HepG2 (cell line): ENCODE measurements around the gene KRTCAP2. TPM values are rescaled to one million over a fixed set of nuclear protein-coding genes. Genes with fewer than 3 reads are reported as not detected.

Experiments
- ASH2L ChIP-seq: fragments of 300-600, 200-600 bp; sonication (generic); IDR thresholded peaks from 2 replicates; pipeline ENCODE4 v1.7.0; 2017; ENCODE audit warnings: low read depth, mild to moderate bottlenecking, moderate library complexity, mixed read lengths, low read length; ENCODE audit not compliant: insufficient read length
- BHLHE40 ChIP-seq: IDR thresholded peaks from 2 replicates; pipeline ENCODE4 v1.6.1; 2011; ENCODE audit warnings: low read length, improper control_type of control experiment
- HOXA7 ChIP-seq: sonication (generic); formaldehyde crosslinking; IDR thresholded peaks from 2 replicates; pipeline ENCODE4 v1.8.1; 2022; ENCODE audit warnings: mild to moderate bottlenecking, missing genetic modification reagents, moderate library complexity
- HOXA9 ChIP-seq: sonication (generic); formaldehyde crosslinking; IDR thresholded peaks from 2 replicates; pipeline ENCODE4 v1.8.1; 2022; ENCODE audit warnings: missing genetic modification reagents, mild to moderate bottlenecking, moderate library complexity, borderline replicate concordance
- ISX ChIP-seq: sonication (generic); formaldehyde crosslinking; conservative IDR thresholded peaks from 2 replicates; pipeline ENCODE4 v1.5.0; 2020; ENCODE audit warnings: missing genetic modification reagents
- JDP2 ChIP-seq: sonication (generic); formaldehyde crosslinking; IDR thresholded peaks from 2 replicates; pipeline ENCODE4 v1.8.1; 2022; ENCODE audit warnings: missing genetic modification reagents, borderline replicate concordance
- MEF2D ChIP-seq: sonication (generic); formaldehyde crosslinking; IDR thresholded peaks from 2 replicates; pipeline ENCODE4 v1.5.1; 2020; ENCODE audit warnings: mild to moderate bottlenecking, missing genetic modification reagents
- RAD21 ChIP-seq: fragments of 450-650 bp; formaldehyde crosslinking; IDR thresholded peaks from 2 replicates; pipeline ENCODE4 v1.5.0; 2020; ENCODE audit warnings: mild to moderate bottlenecking
- SOX5 ChIP-seq: IDR thresholded peaks from 2 replicates; pipeline ENCODE4 v1.6.1; 2016; ENCODE audit warnings: borderline replicate concordance
- SP140L ChIP-seq: sonication (generic); formaldehyde crosslinking; IDR thresholded peaks from 2 replicates; pipeline ENCODE4 v1.4.0; 2020; ENCODE audit warnings: missing genetic modification reagents, borderline replicate concordance
- TARDBP ChIP-seq: sonication (generic); formaldehyde crosslinking; IDR thresholded peaks from 2 replicates; pipeline ENCODE4 v1.8.0; 2022; ENCODE audit warnings: mild to moderate bottlenecking, missing genetic modification reagents
- THAP11 ChIP-seq: IDR thresholded peaks from 2 replicates; pipeline ENCODE4 v1.6.1; 2016; ENCODE audit warnings: missing biosample characterization, missing genetic modification reagents
- TMF1 ChIP-seq: sonication (generic); formaldehyde crosslinking; IDR thresholded peaks from 2 replicates; pipeline ENCODE4 v1.8.1; 2022; ENCODE audit warnings: low read depth, missing genetic modification reagents
- ZFP37 ChIP-seq: sonication (generic); formaldehyde crosslinking; IDR thresholded peaks from 2 replicates; pipeline ENCODE4 v1.4.0; 2020; ENCODE audit warnings: missing genetic modification reagents, borderline replicate concordance
- ZFX ChIP-seq: sonication (generic); formaldehyde crosslinking; IDR thresholded peaks from 2 replicates; pipeline ENCODE4 v1.4.0; 2020; ENCODE audit warnings: mild to moderate bottlenecking, low read depth, missing genetic modification reagents, moderate library complexity
- ZNF251 ChIP-seq: sonication (generic); formaldehyde crosslinking; IDR thresholded peaks from 2 replicates; pipeline ENCODE4 v1.9.0; 2021; ENCODE audit warnings: mild to moderate bottlenecking, missing genetic modification reagents
- ZNF256 ChIP-seq: sonication (generic); formaldehyde crosslinking; conservative IDR thresholded peaks from 2 replicates; pipeline ENCODE4 v1.4.0; 2020; ENCODE audit warnings: missing genetic modification reagents
- ZNF543 ChIP-seq: sonication (generic); formaldehyde crosslinking; IDR thresholded peaks from 2 replicates; pipeline ENCODE4 v1.4.0; 2020; ENCODE audit warnings: mild to moderate bottlenecking, missing genetic modification reagents
- ZNF556 ChIP-seq: sonication (generic); formaldehyde crosslinking; IDR thresholded peaks from 2 replicates; pipeline ENCODE4 v1.4.0; 2020; ENCODE audit warnings: mild to moderate bottlenecking, missing genetic modification reagents, borderline replicate concordance
- ZNF724P ChIP-seq: sonication (generic); formaldehyde crosslinking; IDR thresholded peaks from 2 replicates; pipeline ENCODE4 v1.8.0; 2022; ENCODE audit warnings: missing genetic modification reagents, borderline replicate concordance
- ZNF772 ChIP-seq: sonication (generic); formaldehyde crosslinking; IDR thresholded peaks from 2 replicates; pipeline ENCODE4 v1.5.0; 2020; ENCODE audit warnings: mild to moderate bottlenecking, missing genetic modification reagents
- polyA plus RNA-seq, 8 experiments: library from polyadenylated mRNA; depleted of rRNA in 3 of 8; stranded (reverse) in 7 of 8; unstranded in 1 of 8; fragments of >200 nt; fragmentation: Illumina TruSeq in 4 of 8; extraction: Trizol in 4 of 8; gene quantifications; 2 replicates each; pipeline versions ENCODE4 v1.2.1 to v1.2.3, GENCODE V29; 2011 to 2016; ENCODE audit warnings: low read depth in 4 of 8, missing spikeins in 1 of 8, mixed read lengths in 1 of 8; ENCODE audit not compliant: insufficient read depth in 1 of 8
- total RNA-seq, 5 experiments: library from RNA; depleted of rRNA; stranded (reverse); fragments of >200 nt; fragmentation: Illumina TruSeq; extraction: Trizol; gene quantifications; 2 replicates each; pipeline ENCODE4 v1.2.3, GENCODE V29; 2016; ENCODE audit warnings: low read depth in 1 of 5
- TF ChIP-seq, protein P1 (sequence below): sonication (generic); IDR thresholded peaks from 2 replicates; pipeline ENCODE4 v1.6.1; 2016; ENCODE audit warnings: low read depth, borderline replicate concordance
- TF ChIP-seq, protein P2 (sequence below): sonication (generic); formaldehyde crosslinking; IDR thresholded peaks from 2 replicates; pipeline ENCODE4 v1.8.1; 2023; ENCODE audit warnings: mild to moderate bottlenecking, missing genetic modification reagents, borderline replicate concordance
- TF ChIP-seq, protein P3 (sequence below): sonication (generic); formaldehyde crosslinking; IDR thresholded peaks from 2 replicates; pipeline ENCODE4 v1.5.1; 2020; ENCODE audit warnings: mild to moderate bottlenecking, missing genetic modification reagents, moderate library complexity
- TF ChIP-seq, protein P4 (sequence below): fragments of 450-650 bp; IDR thresholded peaks from 2 replicates; pipeline ENCODE4 v1.6.1; 2016

The KRTCAP2 gene
- total and polyA plus RNA-seq, 2 of the 13 experiments (the other 11 are each of a cell fraction or from before 2014, with no cell fraction given): 77.3 to 79.4 TPM

DNA sequence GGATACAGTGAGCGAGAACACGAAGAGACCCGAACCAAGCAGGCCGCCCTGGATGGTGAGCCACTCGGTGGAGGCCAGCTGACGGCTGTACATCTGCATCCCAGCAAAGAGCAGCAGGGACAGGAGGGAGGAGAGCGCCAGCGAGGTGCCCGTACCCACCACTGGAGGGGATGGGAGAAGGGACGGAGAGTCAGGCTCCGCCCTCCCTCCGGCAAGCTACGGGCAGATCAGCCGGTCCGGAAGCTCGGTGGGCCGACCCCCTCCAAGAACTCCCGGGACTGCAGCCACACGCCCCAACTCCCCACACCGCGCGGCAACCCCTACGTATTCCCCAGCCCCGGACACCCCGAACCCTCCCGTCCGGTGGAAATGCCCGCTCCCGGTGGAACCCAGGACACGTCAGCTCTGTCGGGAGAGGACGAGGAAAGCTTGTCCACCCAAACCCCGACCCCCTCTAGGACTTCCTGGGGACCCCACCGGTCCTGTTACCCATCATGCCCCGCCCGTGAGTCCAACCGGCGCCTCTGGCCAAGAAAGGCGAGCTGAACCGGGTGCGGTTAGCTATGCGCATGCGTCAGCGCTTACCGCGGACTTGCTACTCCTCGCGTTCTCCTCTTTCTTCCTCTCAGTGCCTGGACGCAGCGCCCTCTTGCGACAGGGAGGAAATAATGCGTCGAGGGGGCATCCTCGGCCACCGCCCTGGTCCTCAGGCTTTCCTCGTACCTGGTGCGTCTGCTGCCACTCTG lies at the start of gene KRTCAP2 (continued):
- no peak for TF ChIP-seq MEF2D (CRISPR knock-in tag)
- TF ChIP-seq SP140L (CRISPR knock-in tag): no peak
- TF ChIP-seq THAP11 (CRISPR knock-in tag): peak; percentile 95
- no peak for TF ChIP-seq BHLHE40
- TF ChIP-seq ZFX (CRISPR knock-in tag): no peak
- TF ChIP-seq ISX: no peak
- TF ChIP-seq RAD21 (CRISPR knock-in tag): peak; percentile 37; the same call in 1 of the 2 replicates
- peak; percentile 63; the same call in 1 of the 2 replicates for TF ChIP-seq ZNF256 (CRISPR knock-in tag)
- no peak for TF ChIP-seq ZNF543 (CRISPR knock-in tag)
- TF ChIP-seq, protein P1, sequence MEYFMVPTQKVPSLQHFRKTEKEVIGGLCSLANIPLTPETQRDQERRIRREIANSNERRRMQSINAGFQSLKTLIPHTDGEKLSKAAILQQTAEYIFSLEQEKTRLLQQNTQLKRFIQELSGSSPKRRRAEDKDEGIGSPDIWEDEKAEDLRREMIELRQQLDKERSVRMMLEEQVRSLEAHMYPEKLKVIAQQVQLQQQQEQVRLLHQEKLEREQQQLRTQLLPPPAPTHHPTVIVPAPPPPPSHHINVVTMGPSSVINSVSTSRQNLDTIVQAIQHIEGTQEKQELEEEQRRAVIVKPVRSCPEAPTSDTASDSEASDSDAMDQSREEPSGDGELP: no peak
- 0 out of 2 replicates have a peak, but pooled peaks have one; percentile 38 for TF ChIP-seq ZFP37 (CRISPR knock-in tag)
- TF ChIP-seq HOXA9 (CRISPR knock-in tag): no peak
- TF ChIP-seq ASH2L: peak; percentile 66
- TF ChIP-seq ZNF724P (CRISPR knock-in tag): no peak
- no peak for TF ChIP-seq ZNF556 (CRISPR knock-in tag)
- TF ChIP-seq, protein P2, sequence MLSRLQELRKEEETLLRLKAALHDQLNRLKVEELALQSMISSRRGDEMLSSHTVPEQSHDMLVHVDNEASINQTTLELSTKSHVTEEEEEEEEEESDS: no peak
- no peak for TF ChIP-seq TMF1 (CRISPR knock-in tag)
- TF ChIP-seq, protein P3, sequence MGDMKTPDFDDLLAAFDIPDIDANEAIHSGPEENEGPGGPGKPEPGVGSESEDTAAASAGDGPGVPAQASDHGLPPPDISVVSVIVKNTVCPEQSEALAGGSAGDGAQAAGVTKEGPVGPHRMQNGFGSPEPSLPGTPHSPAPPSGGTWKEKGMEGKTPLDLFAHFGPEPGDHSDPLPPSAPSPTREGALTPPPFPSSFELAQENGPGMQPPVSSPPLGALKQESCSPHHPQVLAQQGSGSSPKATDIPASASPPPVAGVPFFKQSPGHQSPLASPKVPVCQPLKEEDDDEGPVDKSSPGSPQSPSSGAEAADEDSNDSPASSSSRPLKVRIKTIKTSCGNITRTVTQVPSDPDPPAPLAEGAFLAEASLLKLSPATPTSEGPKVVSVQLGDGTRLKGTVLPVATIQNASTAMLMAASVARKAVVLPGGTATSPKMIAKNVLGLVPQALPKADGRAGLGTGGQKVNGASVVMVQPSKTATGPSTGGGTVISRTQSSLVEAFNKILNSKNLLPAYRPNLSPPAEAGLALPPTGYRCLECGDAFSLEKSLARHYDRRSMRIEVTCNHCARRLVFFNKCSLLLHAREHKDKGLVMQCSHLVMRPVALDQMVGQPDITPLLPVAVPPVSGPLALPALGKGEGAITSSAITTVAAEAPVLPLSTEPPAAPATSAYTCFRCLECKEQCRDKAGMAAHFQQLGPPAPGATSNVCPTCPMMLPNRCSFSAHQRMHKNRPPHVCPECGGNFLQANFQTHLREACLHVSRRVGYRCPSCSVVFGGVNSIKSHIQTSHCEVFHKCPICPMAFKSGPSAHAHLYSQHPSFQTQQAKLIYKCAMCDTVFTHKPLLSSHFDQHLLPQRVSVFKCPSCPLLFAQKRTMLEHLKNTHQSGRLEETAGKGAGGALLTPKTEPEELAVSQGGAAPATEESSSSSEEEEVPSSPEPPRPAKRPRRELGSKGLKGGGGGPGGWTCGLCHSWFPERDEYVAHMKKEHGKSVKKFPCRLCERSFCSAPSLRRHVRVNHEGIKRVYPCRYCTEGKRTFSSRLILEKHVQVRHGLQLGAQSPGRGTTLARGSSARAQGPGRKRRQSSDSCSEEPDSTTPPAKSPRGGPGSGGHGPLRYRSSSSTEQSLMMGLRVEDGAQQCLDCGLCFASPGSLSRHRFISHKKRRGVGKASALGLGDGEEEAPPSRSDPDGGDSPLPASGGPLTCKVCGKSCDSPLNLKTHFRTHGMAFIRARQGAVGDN (CRISPR knock-in tag): peak; percentile 93
- peak; percentile 73; the same call in 1 of the 2 replicates for TF ChIP-seq TARDBP
- TF ChIP-seq JDP2: no peak
- TF ChIP-seq ZNF772 (CRISPR knock-in tag): peak; percentile 77
- TF ChIP-seq HOXA7: no peak
- TF ChIP-seq, protein P4, sequence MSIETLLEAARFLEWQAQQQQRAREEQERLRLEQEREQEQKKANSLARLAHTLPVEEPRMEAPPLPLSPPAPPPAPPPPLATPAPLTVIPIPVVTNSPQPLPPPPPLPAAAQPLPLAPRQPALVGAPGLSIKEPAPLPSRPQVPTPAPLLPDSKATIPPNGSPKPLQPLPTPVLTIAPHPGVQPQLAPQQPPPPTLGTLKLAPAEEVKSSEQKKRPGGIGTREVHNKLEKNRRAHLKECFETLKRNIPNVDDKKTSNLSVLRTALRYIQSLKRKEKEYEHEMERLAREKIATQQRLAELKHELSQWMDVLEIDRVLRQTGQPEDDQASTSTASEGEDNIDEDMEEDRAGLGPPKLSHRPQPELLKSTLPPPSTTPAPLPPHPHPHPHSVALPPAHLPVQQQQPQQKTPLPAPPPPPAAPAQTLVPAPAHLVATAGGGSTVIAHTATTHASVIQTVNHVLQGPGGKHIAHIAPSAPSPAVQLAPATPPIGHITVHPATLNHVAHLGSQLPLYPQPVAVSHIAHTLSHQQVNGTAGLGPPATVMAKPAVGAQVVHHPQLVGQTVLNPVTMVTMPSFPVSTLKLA: no peak
- TF ChIP-seq SOX5: peak; percentile 57
- no peak for TF ChIP-seq ZNF251 (CRISPR knock-in tag)
